ENCODE measurements around the gene RNF123. TPM values are rescaled to one million over a fixed set of nuclear protein-coding genes. Genes with fewer than 3 reads are reported as not detected.
"Not testable (repeated sequence)": the region's sequence is repeated elsewhere in the genome, so short reads cannot be mapped to it uniquely, and the experiment has no call there.

RNF123 gene
- total and polyA plus RNA-seq, 2 donors (not counting 1 experiment from before 2014, with no cell fraction given) = 51.8 to 69.0 TPM

DNA sequence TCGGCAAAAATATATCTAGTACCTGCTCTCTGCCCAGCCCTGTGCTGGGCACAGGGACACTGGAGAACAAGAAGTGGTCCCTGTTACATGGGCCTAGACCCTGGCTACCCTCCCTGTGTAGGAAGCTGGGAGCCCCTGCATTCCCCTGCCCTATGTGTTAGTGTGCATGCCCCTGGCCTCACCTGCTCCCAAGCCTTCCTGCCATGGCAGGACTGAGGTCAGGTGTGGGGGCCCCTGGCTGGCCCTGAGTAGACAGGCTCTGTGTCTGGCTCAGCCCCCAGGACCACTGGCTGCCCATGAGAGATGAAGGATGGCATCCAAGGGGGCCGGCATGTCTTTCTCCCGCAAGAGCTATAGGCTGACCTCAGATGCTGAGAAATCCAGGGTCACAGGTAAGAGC lies 1.5 kb downstream of the RNF123 start:
- H3K27ac Mint-ChIP-seq; H3K27me3 Mint-ChIP-seq; H3K4me2 ChIP-seq (replicated peaks; ENCODE audit: low read depth, low read length, poor library complexity, severe bottlenecking); H3K36me3 ChIP-seq (replicated peaks in 1 of 2; ENCODE audit: control extremely low read depth in 1 of 2, control insufficient read depth in 1 of 2, extremely low read depth in 1 of 2, insufficient read depth in 2 of 2, low read length in 1 of 2); H4K20me1 ChIP-seq (ENCODE audit: control insufficient read depth, insufficient read depth, low read length, poor library complexity, severe bottlenecking); ATAC-seq (ENCODE audit: low read depth); POLR2A ChIA-PET; H3K27ac ChIP-seq (ENCODE audit: low read length in 2 of 2); H2AFZ ChIP-seq (ENCODE audit: insufficient read depth, low read depth, low read length, poor library complexity, severe bottlenecking); H3K9ac ChIP-seq (ENCODE audit: low read length); DNase-seq; CTCF ChIA-PET; H3K9me3 ChIP-seq (ENCODE audit: control extremely low read depth in 1 of 3, control insufficient read depth in 2 of 3, insufficient read depth in 1 of 3, low read length in 2 of 3); H3K4me3 ChIP-seq (ENCODE audit: control extremely low read depth in 1 of 5, extremely low read depth in 1 of 5, insufficient read depth in 1 of 5, low read depth in 2 of 5, low read length in 4 of 5); H3K9me3 Mint-ChIP-seq (ENCODE audit: insufficient read depth); intact Hi-C loops (cut with micrococcal nuclease): not testable (repeated sequence)
- peaks cover 40% of the 10 kb centered on the region for H3K4me1 Mint-ChIP-seq
- peaks cover 32% of the 10 kb centered on the region for H3K79me2 ChIP-seq (ENCODE audit: control insufficient read depth, insufficient read depth, low read length)
- 97% methylated on average over 3 of the region's 3 CpGs for WGBS (ENCODE audit: insufficient coverage)
- H3K27me3 ChIP-seq (replicated peaks in 1 of 4; ENCODE audit: control extremely low read depth in 1 of 4, control insufficient read depth in 3 of 4, insufficient read depth in 4 of 4, low read length in 3 of 4) = peaks cover 0 to 13% (median 0%) of the 10 kb centered on the region in 4 experiments
- peaks cover 16 to 36% of the 10 kb centered on the region in 2 donors for H3K4me1 ChIP-seq (ENCODE audit: control insufficient read depth in 2 of 2, insufficient read depth in 2 of 2, low read length in 2 of 2)
- H3K4me3 Mint-ChIP-seq = peak overlapping the region; percentile 97

GRCh38 chr3:49691481-49691880 lies 2.1 kb downstream of the RNF123 start:
- ATAC-seq (ENCODE audit: low read depth); POLR2A ChIA-PET: not testable (repeated sequence)
- peak overlapping the region; percentile 16 for H3K4me3 Mint-ChIP-seq

DNA sequence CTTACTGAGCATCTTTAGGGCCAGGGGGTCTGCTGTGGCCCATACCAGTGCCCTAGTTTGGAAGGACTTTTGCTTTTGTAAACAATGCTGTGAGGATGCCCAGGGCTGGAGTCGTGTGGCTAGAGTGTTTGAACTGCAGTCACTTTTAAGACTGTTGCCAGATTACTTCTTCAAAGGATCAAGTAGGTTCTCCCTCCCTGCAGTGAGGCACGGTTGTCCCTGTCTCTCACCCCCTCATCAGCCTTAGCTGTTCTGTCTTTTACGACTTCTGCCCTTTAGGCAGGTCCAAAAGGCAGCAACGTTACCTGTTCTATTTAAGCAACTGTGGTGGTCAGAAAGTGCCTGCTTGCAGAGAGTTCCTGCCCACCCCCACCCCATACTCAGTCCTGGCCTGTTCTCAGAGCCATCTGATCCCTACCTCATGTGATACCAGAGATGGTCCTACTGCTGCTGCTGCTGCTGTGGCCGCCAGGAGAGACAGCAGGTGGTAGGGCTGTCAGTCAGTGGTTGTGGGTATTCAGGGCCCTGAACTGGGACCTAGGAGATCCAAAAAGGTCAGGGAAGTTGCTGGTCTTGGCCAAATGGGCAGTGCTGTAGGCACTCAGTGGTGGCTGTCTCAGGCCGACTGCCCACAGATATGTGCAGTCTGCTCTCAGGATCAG lies 5.2 kb downstream of the RNF123 start:
- DNase-seq; H3K4me3 ChIP-seq (ENCODE audit: control extremely low read depth in 1 of 5, extremely low read depth in 1 of 5, insufficient read depth in 1 of 5, low read depth in 2 of 5, low read length in 4 of 5); H3K27ac Mint-ChIP-seq; H3K27me3 Mint-ChIP-seq; H3K27ac ChIP-seq (ENCODE audit: low read length in 2 of 2); CTCF ChIA-PET; H2AFZ ChIP-seq (ENCODE audit: insufficient read depth, low read depth, low read length, poor library complexity, severe bottlenecking); H3K27me3 ChIP-seq (replicated peaks in 1 of 4; ENCODE audit: control extremely low read depth in 1 of 4, control insufficient read depth in 3 of 4, insufficient read depth in 4 of 4, low read length in 3 of 4); H3K4me3 Mint-ChIP-seq; H3K9me3 ChIP-seq (ENCODE audit: control extremely low read depth in 1 of 3, control insufficient read depth in 2 of 3, insufficient read depth in 1 of 3, low read length in 2 of 3); POLR2A ChIA-PET; H3K9me3 Mint-ChIP-seq (ENCODE audit: insufficient read depth); H3K4me2 ChIP-seq (replicated peaks; ENCODE audit: low read depth, low read length, poor library complexity, severe bottlenecking); H4K20me1 ChIP-seq (ENCODE audit: control insufficient read depth, insufficient read depth, low read length, poor library complexity, severe bottlenecking); intact Hi-C loops (cut with micrococcal nuclease); ATAC-seq (ENCODE audit: low read depth); H3K9ac ChIP-seq (ENCODE audit: low read length): not testable (repeated sequence)
- 100% methylated on average over 3 of the region's 6 CpGs for WGBS (ENCODE audit: insufficient coverage)
- H3K36me3 ChIP-seq (replicated peaks in 1 of 2; ENCODE audit: control extremely low read depth in 1 of 2, control insufficient read depth in 1 of 2, extremely low read depth in 1 of 2, insufficient read depth in 2 of 2, low read length in 1 of 2) = peaks cover 0 to 21% of the 10 kb centered on the region in 2 experiments
- peaks cover 29% of the 10 kb centered on the region for H3K79me2 ChIP-seq (ENCODE audit: control insufficient read depth, insufficient read depth, low read length)
- H3K4me1 ChIP-seq (ENCODE audit: control insufficient read depth in 2 of 2, insufficient read depth in 2 of 2, low read length in 2 of 2) = peaks cover 7 to 17% of the 10 kb centered on the region in 2 donors
- H3K4me1 Mint-ChIP-seq = peaks cover 23% of the 10 kb centered on the region

More at GRCh38 chr3:49691481-49691880, 2.1 kb downstream of the RNF123 start:
- H3K27ac ChIP-seq (ENCODE audit: low read length in 2 of 2); intact Hi-C loops (cut with micrococcal nuclease); H3K4me3 ChIP-seq (ENCODE audit: control extremely low read depth in 1 of 5, extremely low read depth in 1 of 5, insufficient read depth in 1 of 5, low read depth in 2 of 5, low read length in 4 of 5); H4K20me1 ChIP-seq (ENCODE audit: control insufficient read depth, insufficient read depth, low read length, poor library complexity, severe bottlenecking); H3K9ac ChIP-seq (ENCODE audit: low read length); H3K9me3 ChIP-seq (ENCODE audit: control extremely low read depth in 1 of 3, control insufficient read depth in 2 of 3, insufficient read depth in 1 of 3, low read length in 2 of 3); H2AFZ ChIP-seq (ENCODE audit: insufficient read depth, low read depth, low read length, poor library complexity, severe bottlenecking); H3K27ac Mint-ChIP-seq; H3K36me3 ChIP-seq (replicated peaks in 1 of 2; ENCODE audit: control extremely low read depth in 1 of 2, control insufficient read depth in 1 of 2, extremely low read depth in 1 of 2, insufficient read depth in 2 of 2, low read length in 1 of 2); H3K27me3 Mint-ChIP-seq; H3K4me2 ChIP-seq (replicated peaks; ENCODE audit: low read depth, low read length, poor library complexity, severe bottlenecking); CTCF ChIA-PET; DNase-seq; H3K9me3 Mint-ChIP-seq (ENCODE audit: insufficient read depth): not testable (repeated sequence)
- WGBS (ENCODE audit: insufficient coverage) = 96% methylated on average over 2 of the region's 3 CpGs
- peaks cover 0 to 10% (median 0%) of the 10 kb centered on the region in 4 experiments for H3K27me3 ChIP-seq (replicated peaks in 1 of 4; ENCODE audit: control extremely low read depth in 1 of 4, control insufficient read depth in 3 of 4, insufficient read depth in 4 of 4, low read length in 3 of 4)
- H3K4me1 Mint-ChIP-seq = peaks cover 38% of the 10 kb centered on the region
- peaks cover 16 to 31% of the 10 kb centered on the region in 2 donors for H3K4me1 ChIP-seq (ENCODE audit: control insufficient read depth in 2 of 2, insufficient read depth in 2 of 2, low read length in 2 of 2)
- peaks cover 32% of the 10 kb centered on the region for H3K79me2 ChIP-seq (ENCODE audit: control insufficient read depth, insufficient read depth, low read length)

DNA sequence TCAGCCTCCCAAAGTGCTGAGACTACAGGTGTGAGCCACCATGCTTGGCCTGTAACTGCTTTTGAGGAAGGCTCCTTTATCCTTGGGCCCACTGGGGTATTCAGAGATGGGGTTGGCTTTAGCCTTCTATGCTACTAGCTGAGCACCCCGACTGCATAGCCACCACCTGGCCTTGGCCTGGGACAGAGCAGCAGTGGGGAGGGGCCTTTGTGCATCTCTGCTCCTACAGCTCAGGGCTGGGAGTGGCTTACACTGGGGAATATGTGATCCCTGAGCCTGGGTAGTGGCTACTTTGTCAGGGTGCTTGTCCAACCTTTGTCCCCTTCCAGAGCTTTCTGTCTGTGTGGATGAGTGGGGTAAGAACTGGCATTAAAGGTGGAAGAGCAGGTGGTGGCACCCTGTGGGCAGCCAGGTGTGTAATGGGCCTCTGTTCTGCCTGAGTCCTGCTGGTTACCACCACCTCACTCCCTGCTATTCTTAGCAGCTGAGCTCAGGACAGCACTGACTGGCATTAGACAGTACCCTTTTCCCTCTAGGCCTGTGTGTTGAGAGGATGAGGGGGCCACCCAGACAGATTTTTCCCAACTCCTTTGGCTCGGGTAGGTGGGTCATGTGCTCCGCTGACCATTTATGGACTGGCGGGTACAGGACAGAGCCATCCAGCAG lies 6.1 kb downstream of the RNF123 start:
- CTCF ChIA-PET = interaction anchor here (0.6 kb wide), 1 partner anchor 151 kb away, joined by 3 read pairs; no protein-coding TSS in a partner anchor
- Histone ChIP-seq H3K79me2 (ENCODE audit: control insufficient read depth, insufficient read depth, low read length) (peaks cover 20% of the 10 kb centered on the region), H3K36me3 (replicated peaks in 1 of 2; ENCODE audit: control extremely low read depth in 1 of 2, control insufficient read depth in 1 of 2, extremely low read depth in 1 of 2, insufficient read depth in 2 of 2, low read length in 1 of 2) (peaks cover 0 to 24% of the 10 kb centered on the region in 2 experiments)
- H2AFZ ChIP-seq (ENCODE audit: insufficient read depth, low read depth, low read length, poor library complexity, severe bottlenecking); H3K4me3 ChIP-seq (ENCODE audit: control extremely low read depth in 1 of 5, extremely low read depth in 1 of 5, insufficient read depth in 1 of 5, low read depth in 2 of 5, low read length in 4 of 5); H3K27me3 Mint-ChIP-seq; H4K20me1 ChIP-seq (ENCODE audit: control insufficient read depth, insufficient read depth, low read length, poor library complexity, severe bottlenecking); H3K4me3 Mint-ChIP-seq; H3K27ac ChIP-seq (ENCODE audit: low read length in 2 of 2); DNase-seq; H3K27ac Mint-ChIP-seq; H3K9ac ChIP-seq (ENCODE audit: low read length); H3K4me2 ChIP-seq (replicated peaks; ENCODE audit: low read depth, low read length, poor library complexity, severe bottlenecking); POLR2A ChIA-PET; H3K27me3 ChIP-seq (replicated peaks in 1 of 4; ENCODE audit: control extremely low read depth in 1 of 4, control insufficient read depth in 3 of 4, insufficient read depth in 4 of 4, low read length in 3 of 4); H3K9me3 Mint-ChIP-seq (ENCODE audit: insufficient read depth); H3K9me3 ChIP-seq (ENCODE audit: control extremely low read depth in 1 of 3, control insufficient read depth in 2 of 3, insufficient read depth in 1 of 3, low read length in 2 of 3); H3K4me1 ChIP-seq (ENCODE audit: control insufficient read depth in 2 of 2, insufficient read depth in 2 of 2, low read length in 2 of 2); intact Hi-C loops (cut with micrococcal nuclease): not testable (repeated sequence)
- ATAC-seq (ENCODE audit: low read depth) = peak; percentile 14
- H3K4me1 Mint-ChIP-seq = peaks cover 14% of the 10 kb centered on the region
- 100% methylated on average over 1 of the region's 4 CpGs for WGBS (ENCODE audit: insufficient coverage)
